8988T (cell line): ENCODE results near the gene DIS3L2.
"Not testable (repeated sequence)": the region's sequence is repeated elsewhere in the genome, so short reads cannot be mapped to it uniquely, and the experiment has no call there.

ENCODE experiments used
- DNase-seq: peaks from one replicate; pipeline ENCODE4 v3.0.0; 2011

The DIS3L2 gene

DNA sequence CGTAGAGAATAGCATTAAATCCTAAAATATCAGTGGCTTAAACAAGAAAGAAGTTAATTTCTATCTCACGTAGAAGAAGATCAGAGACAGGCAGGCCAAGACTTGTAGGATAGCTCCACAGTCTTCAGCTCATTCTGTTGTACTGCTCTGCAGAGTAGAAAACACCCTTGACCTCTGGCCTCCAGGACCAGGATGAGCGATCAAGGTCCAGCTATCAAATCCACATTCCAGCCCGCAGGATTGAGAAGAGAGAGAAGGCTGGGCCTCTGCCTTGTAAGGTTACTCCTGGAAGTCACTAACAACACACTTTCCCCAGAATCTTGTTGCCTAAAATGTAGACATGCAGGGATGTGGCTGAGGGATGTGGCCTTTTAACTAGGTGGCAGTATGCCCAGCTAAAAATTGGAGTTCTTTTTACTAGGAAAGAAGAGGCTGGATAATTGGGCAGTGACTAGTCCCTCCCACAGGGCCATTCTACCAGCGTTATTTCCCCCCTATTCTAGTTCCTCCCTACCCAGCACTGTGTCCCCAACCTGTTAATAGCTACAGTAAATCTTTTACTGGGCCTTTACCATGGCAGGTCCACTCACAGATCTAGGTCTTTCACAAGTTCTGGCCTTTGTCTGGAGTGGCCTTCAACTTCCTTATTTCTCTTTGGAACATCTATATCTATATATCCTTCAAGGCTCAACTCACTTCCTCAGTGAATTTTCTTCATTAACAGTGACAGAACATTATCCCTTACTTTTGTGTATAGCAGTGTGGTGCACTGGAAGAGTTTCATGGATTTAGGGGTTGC is 165.0 kb downstream of the DIS3L2 start:
- DNase-seq = no peak

DNA sequence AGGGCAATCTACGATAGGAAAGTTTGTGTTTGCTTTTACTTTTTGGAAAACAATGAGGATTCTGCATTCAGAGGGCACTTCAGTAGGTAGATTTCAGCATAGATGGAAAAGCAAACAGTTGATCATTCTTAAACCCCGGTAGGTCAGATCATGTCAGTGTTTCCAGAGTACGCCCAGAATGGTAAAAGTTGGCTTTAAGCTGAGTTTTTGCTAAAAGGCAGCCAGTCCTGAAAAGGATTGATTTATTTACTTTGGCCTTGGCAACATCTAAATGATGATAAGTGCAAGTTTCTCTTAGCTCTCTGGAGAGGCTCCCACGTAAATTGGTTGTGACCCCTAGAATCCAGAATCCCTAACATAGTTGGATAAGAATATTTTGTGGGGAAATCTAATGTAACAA is 168.0 kb downstream of the DIS3L2 start:
- DNase-seq = no peak

DNA sequence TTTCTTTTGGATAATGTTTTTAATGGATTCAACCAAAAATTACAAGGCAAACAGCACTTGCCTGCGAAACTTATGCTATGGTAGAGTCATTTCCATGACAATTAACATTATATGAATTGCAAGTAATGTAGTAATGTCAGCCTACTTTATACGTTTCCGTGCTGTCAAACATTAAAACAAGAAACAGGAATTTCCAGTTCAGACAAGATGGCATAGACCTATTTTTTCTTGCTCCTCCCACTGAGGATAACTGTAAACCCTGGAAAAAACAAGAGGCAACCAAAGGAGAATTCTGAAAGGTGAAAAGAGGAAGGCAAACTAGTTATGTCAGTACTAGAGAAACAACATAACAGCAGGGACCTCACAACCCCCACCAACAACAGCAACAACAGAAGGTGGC is 170.7 kb downstream of the DIS3L2 start:
- no peak for DNase-seq

DNA sequence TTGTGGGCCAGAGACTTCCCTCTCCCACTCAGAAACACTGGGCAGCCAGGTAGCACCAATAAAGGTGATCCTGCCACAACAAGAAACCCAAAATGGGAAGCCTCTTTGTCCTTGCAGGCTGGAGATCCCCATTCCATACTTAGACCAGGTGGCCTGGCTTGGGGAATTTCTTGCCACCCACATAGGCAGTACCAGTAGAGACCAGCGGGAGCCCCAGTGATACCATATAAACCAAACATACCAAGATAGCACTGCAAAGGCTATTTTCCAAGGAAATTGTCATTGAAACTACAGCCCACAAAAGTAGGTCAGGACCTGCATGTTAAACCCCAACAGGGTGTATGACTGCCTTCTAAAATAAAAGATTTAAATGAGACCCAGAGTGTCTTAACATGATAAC is 171.6 kb downstream of the DIS3L2 start:
- DNase-seq = no peak

DNA sequence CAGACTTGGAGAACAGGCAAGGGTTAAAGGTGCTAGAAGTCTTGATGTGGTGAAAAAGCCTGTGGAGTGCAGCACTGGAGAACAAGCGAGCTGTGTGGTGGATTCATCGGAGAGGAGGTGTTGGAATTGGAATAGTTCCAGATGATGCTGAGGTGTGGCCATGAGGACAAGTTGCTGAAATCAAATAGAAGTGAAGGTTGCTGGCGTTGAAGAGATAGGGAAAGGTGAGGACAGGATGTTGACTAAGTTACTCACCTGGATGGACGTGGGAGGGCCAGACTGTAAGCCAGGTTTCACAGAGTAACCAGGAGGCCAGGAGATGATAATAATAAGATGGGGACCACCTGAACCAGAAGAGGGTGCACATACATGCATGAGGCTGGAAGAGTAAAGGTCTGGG is 173.4 kb downstream of the DIS3L2 start:
- DNase-seq = no peak

DNA sequence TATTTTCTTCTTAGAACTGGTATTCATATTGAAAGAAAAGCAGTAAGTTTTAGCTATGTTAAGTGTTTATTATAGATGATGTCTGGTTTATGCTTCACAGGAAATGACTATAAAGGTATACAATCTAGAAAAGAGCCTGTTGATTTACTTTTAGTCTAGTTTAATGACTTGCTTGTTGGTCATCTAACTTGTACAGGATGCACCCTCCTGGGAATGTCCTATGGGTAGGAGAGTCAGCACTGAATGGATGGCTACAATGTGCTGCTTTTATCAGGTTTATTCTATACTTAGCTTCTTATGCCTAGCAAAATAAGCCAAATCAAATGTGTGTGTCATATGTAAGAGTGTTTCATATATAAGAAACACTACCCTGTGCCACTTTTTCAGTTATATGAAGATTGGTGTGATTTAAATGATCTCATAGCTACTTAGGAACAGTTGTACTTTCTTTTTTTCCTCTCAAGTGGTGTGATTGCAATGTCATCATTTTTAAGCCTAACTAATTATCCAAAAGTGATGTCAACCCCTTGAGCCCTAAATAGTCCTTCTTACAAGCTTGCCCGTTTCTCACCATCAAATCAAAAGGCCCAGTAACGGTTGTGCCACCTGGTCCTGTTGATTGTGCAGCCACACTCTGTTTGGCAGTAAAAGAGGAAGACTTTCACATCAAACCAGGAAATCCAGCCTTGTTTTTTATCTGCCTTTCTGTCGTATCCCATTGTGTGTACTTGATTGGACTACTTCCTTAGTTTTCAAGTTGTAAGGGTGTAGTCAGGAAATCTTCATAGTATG is 176.0 kb downstream of the DIS3L2 start:
- no peak for DNase-seq

DNA sequence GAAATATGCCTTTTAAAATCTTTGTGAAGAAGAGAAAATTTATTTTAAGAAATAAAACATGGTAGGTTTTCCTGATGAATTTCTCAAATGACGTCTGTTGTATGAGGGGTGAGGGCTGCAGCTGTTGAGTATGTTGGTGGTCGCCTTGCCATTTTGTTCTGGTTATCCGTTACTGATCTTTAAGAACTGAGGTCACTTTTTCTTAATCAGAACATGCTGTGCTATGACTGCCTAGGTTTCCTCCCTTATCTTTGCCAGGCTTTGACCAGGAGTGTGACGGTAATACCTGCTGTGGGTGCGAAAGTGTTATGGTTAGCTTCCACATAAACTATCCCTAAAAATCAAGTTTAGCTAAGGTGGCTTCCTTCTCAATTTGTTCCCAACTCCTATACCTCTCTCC is 176.9 kb downstream of the DIS3L2 start:
- no peak for DNase-seq

DNA sequence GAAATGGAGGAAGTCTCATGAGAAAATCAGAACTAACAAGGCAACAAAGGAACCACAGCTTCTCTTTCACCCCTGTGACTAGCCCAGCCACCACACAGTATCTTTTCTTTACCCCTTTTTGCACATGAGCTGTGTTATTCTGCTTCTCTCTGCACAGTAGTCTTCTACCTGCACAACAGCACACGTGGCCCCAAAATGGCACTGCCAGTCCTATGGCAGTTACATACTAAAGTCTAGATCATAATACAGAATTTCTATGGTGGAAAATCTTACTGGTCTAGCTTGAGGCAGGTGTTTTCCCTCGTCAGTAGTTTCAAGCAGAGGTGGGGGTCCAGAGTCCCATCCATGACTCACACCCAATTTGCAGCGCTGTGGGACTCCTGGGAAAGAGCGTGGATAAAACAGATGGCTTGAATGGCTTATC is 177.7 kb downstream of the DIS3L2 start:
- DNase-seq = no peak

DNA sequence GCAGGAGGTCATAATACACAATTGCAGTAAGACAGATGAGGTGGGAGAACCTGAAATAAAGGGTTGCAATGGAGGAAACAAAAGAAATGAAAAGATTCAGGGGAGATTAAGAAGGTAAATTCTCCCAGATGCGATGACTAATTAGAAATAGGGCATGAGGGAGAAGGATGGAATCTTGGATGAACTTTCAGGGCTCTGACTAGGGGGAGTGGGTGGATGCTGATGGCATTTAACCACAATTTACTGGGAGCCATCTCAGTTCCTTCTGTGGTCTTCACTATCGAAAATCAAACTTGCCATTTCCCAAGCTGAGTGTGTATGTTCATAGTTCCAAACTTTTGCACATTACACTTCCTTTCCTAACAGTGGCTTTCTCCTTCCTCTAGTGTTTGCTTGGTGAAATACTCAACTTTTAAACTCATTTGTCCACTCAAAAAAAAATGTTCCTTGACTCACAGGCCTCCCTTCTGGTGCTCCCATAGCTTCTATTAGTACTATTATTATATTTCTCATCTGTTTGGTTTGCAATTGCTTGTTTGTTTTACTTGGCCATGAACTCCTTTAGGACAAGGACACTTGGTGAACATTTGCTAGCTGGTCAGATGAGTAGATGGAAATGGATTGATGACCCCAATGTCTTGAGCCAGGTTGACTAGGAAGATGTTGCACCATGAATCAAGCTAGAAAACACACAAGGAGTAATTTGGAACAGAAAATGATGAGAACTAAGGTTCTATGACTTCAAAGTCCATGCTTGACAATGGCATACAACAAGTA is 178.5 kb downstream of the DIS3L2 start:
- no peak for DNase-seq

DNA sequence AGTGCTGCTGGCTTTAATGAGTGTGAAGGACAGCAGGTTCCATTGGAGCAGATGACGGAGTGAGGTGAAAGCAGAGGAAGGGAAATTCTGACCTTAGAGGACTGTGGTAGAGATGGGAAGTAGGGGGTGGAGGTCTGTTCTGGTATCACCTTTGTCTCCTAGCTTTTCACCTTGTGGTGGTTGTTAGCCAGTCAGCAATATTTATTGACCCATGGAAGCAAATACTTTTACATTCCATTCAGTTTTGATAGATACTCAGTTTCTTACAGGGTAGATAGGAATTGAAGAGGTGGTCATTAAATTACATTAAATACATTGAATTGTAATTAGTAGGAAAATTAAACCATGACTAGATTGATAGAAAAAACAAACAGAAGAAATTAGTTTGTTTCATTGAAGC is 180.1 kb downstream of the DIS3L2 start:
- DNase-seq = no peak

DNA sequence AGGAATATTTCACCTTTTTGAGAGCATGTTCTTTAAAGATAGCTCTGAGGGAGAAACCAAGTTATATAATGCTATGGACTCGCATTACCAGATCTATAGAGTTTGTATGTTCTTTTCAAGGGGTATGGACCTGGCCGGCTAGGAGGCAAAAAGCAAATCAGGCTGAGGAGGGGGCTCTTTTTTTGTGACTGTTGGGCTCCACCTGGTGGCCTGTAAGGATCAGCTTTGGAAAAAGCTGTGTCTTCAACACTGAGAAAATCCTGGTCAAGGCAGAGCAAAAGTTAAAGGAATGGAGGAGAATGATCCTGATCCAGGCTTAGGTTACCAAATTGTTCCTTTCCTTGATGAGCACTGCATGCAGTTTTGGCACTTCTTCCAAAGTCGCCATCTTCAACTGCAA is 180.5 kb downstream of the DIS3L2 start:
- DNase-seq = no peak

DNA sequence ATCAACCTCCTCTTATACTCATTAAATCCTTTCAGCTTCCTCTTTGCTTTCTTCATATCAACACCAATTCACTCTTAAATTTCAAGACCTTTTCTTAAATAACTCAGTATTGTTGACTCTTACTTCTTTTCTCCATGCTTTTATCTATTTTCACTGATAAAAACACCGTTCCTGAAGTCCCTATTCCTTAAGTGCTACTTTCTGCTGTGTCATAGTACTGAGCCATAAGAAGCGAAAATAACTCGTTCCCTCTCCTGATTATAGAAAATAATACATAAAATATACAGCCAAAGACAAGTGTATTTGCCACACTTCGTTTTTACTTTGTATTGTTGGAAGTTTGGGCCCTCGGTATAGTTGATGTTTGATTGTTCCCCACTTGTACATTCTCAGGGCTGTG is 181.0 kb downstream of the DIS3L2 start:
- no peak for DNase-seq

DNA sequence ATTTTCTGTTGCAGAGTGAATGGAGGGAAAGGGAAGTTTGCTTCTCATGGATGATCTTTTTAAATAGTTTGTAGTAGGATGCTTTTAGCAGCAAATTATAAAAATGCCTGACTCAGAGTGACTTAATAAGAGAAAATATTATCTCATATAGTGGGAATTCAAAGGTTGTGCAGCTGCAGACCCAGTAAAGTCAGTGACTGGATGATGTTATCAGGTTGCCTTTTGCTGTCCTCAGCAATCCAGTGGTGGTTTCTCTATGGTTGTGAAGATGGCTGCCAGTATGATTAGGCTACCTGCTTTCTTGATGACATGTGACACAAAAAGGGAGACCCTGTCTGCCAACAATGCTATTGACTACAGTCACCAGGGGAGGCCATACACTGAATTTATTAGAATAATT is 184.8 kb downstream of the DIS3L2 start:
- DNase-seq = no peak

DNA sequence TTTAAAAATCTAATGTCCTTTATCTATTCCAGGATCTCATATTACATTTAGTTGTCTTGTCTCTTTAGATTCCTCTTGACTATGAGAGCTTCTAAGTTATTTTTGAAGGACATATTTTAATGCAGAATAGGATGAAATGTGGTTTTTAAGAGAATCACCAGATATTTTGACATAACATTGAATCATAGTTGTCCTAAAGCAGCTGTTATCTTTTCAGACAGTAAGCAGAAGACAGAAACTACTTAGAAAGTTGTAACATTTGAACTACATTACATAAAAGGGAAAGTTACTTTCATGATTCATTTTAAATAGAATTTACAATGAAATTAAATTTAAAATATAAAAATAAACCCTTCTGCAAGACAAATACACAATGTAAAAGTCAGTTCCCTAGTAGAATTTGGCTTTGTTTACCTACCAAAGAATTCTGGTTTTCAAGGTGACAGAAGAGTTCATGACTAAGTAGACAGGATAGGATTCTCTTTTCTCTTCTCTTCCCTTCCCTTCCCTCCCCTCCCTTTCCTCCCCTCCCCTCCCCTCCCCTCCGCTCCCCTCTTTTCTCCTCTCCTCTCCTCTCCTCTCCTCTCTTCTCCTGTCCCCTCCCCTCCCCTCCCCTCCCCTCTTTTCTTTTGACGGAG is 186.0 kb downstream of the DIS3L2 start:
- no peak for DNase-seq

DNA sequence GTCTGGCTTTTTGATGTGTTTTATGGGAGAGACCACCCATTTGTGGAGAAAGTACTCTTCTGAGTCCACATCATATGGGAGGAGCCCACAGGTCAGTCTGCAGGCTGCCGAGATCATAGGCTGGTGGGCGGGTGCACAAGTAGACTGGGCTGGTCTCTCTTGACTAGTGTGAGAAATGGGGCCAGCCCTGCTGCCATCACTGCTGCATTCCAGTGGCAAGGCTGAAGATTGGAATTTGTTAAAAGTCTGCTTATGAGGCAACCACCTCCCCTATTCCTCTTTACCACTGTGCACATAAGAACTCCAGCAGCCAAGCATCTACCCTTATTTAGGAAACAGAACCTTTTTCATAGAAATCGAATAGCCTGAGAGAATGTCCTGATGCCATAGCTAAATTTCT is 200.7 kb downstream of the DIS3L2 start:
- DNase-seq = no peak

DNA sequence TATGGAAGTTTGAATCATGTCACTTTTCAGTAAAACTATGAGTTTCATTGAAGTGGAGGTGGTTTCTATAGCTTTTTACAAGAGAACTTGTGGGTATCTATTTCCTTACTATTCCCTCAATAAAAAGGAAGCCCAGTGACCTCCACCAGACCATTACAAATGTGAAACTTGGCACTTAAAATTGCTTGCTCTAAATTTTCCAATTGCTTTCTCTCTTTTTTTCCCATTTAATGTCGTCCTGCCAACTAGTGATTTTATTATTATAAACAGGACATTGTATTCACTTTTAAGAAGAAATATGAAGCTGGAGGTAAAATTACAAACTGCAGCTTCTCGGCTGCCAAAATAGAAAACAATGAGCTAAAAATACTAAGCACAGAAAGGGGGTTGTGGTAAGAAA is 208.9 kb downstream of the DIS3L2 start:
- no peak for DNase-seq

DNA sequence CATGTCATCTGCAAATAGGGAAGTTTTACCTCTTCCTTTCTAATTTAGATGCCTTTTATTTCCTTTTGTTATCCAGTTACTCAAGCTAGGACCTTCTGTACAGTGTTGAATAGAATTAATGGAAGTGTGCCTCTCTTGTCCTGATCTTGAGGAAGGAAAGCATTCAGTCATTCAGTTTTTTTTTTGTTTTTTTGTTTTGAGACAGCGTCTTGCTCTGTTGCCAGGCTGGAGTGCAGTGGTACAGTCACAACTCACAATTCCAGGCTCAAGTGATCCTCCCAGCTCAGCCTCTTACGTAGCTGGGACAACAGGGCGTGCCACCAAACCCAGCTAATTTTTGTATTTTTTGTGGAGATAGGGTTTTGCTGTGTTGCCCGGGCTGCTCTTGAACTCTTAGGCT is 213.1 kb downstream of the DIS3L2 start:
- DNase-seq = no peak

DNA sequence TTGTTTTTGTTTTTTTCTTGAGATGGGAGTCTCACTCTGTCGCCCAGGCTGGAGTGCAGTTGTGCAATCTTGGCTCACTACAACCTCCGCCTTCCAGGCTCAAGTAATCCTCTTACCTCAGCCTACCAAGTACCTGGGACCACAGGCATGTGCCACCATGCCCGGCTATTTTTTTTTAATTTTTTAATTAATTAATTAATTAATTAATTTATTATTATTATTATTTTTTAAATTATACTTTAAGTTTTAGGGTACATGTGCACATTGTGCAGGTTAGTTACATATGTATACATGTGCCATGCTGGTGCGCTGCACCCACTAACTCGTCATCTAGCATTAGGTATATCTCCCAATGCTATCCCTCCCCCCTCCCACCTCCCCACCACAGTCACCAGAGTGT is 215.1 kb downstream of the DIS3L2 start:
- not testable (repeated sequence) for DNase-seq

DNA sequence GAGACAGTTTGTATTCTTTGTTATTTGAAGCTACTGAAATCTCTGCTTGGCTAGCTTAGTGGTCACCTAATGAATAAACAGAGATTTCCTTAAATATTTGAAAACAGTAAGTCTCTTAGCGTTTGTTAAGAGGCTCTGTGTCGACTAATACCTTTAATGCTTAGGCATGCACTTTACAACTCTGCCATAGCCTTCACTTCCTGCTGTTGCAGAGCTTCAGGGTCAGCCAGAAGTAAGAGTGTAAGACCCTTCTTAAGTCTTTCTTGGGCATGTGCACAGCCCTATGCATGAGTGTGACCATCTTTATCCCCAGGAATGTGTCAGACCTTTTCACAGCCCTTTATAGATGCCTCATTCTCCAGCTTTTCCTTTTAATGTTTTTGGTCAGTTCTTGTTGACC is 221.8 kb downstream of the DIS3L2 start:
- DNase-seq = no peak

DNA sequence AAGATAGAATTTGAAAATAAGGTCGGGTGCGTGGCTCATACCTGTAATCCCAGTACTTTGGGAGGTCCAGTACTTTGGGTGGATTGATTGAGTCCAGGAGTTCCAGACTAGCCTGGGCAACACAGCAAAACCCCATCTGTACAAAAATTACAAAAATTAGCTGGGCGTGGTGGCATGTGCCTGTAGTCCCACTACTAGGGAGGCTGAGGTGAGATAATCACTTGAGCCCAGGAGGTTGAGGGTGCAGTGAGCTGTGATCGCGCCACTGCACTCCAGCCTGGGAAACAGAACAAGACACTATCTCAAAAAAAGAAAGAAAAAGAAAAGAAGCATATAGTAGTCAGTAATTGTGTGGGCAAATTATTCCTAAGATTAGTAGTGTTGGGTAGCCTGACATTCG is 222.8 kb downstream of the DIS3L2 start:
- DNase-seq = no peak

DNA sequence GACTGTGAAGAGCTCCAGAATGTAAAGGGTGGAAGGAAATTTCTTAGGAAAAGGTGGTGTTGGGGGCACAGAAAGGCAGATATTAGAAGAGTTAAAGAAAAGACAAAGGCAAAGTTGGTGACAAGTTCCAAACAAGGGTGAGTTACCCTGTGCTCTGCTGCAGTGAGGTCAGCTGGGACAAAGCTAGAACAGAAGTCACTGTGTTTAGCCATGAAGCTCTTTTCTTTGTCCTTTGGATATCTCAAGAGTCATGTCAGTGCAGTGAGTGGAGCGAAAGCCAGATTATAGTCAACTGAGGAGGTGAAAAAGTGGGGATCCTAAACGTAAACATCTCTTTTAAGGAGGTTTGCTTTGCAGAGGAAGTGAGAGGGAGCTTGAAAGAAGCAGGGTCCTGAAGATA is 229.3 kb downstream of the DIS3L2 start:
- DNase-seq = no peak

DNA sequence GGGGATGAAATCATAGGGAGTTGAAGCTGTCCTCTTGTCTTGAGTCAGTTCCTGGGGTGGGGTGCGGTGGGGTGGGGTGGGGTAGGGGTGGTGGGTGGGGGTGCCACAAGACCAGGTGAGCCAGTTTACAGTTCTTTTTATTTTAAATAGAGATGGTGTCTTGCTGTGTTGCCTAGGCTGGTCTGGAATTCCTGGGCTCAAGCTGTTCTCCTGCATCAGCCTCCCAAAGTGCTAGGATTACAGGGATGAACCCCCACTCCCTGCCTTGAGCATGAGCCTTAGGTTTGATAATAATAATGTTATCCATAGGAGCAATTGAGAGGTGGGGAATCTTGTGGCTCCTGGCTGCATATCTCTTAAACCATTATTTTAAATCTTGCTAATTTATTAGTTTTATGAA is 234.0 kb downstream of the DIS3L2 start:
- no peak for DNase-seq

DNA sequence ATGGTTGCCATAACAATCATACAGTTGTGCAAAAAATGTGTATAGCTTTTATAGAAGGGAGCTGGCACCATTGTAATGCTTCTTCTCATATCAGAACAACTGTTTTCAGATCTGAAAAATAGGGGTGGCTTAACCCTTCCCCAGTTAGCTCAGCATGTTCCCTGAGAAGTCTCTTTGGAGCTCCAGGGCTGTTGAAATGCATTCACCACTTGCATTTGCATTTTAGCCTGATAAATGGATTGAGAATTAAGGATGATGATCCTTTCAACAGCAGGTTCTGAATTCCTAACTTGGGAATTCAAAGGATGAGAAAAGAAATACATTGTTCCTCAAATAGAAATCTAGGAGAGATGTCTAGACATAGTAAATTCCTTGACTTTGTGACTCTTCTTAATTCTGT is 235.3 kb downstream of the DIS3L2 start:
- no peak for DNase-seq
